ENCODE data around the gene RBM4B.

DNA sequence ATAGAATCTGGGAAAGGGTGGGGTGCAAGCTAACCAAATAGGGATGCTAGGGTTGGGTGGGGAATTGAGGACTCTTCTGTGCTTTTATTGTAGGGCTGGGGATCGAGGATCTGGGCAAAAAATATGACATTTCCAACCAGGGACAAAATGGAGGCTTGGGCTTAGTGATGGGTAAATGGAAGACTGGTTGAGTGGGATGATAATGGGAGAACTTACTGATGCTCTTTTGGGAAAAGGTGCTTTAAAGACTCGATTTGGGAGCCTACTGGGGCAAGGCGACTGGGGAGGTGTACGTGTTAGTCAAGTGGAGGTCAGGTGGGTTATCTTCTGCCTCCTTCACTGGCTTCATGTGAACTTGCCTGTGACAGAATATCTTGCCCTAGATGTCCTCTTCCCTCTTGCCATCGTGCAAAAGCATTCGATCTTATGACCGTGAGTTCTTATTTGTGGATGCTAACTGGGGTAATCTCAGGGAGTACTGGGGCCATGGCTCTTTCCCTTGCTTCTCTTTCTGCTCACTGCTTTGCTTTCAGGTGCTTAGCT is 49.6 kb downstream of the RBM4B start:
- TF ChIP-seq, protein P1, sequence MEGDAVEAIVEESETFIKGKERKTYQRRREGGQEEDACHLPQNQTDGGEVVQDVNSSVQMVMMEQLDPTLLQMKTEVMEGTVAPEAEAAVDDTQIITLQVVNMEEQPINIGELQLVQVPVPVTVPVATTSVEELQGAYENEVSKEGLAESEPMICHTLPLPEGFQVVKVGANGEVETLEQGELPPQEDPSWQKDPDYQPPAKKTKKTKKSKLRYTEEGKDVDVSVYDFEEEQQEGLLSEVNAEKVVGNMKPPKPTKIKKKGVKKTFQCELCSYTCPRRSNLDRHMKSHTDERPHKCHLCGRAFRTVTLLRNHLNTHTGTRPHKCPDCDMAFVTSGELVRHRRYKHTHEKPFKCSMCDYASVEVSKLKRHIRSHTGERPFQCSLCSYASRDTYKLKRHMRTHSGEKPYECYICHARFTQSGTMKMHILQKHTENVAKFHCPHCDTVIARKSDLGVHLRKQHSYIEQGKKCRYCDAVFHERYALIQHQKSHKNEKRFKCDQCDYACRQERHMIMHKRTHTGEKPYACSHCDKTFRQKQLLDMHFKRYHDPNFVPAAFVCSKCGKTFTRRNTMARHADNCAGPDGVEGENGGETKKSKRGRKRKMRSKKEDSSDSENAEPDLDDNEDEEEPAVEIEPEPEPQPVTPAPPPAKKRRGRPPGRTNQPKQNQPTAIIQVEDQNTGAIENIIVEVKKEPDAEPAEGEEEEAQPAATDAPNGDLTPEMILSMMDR (IDR thresholded peaks at IDR 0.05; ENCODE audit: insufficient read depth, low read depth, low read length): no peak
- no peak for TF ChIP-seq EZH2 (IDR thresholded peaks at IDR 0.05; ENCODE audit: insufficient read depth, low read length)

Data from astrocyte (in vitro differentiated cells and primary cell).